HG02763 (cell line): ENCODE data around the gene MYPN.
"Not testable (repeated sequence)": the region's sequence is repeated elsewhere in the genome, so short reads cannot be mapped to it uniquely, and the experiment has no call there.

Source experiments
- ATAC-seq: cut with Tn5 transposase; IDR thresholded peaks from one replicate; pipeline ENCODE4 v1.9.1; 2021; ENCODE audit warnings: mild to moderate bottlenecking, moderate library complexity; ENCODE audit not compliant: unreplicated experiment

Gene MYPN

GRCh38 chr10:68135362-68135761 lies 26.1 kb downstream of the MYPN start:
- no peak for ATAC-seq

DNA sequence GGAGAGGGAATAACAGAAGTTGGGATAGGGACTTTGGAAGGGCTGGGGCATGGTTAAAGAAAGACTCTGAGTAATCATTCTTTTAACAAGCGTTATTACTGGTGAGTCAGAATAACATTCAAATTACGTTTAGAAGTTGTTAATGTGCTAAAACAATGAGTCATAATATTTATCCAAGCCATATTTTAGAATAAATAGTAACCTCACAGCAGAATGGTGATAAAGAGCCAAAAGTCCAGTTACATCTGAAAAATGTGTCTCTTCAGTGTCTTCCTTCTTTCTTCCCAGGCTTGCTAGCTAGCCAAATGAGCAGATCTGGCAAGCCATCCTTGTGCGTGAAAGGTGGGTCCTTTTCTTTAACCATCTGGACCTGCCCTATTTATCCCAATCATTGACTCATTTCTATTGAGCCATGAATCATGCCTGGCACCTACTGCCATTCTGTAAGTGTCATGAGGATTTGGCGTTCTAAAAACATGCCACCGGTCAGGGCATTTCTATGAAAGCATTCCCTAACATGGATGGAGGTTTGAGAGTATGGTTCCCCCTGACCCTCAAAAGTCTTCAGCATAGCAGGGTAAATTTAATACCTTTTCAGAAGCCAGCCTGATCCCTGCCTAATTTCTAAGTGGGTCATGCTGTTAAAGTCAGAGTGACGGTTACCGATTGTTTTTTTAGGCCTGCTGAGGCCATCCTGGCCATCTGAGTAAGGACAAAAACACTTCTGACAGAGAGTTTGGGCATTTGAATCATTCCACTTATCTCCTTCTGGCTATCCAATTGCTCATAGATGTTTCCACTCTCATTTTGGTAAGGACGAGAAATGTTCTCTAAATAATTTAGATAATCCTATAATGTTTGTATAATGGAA lies 26.9 kb downstream of the MYPN start:
- ATAC-seq = no peak

- no peak for ATAC-seq
Observed at GRCh38 chr10:68137171-68137570, 27.9 kb downstream of the MYPN start.

DNA sequence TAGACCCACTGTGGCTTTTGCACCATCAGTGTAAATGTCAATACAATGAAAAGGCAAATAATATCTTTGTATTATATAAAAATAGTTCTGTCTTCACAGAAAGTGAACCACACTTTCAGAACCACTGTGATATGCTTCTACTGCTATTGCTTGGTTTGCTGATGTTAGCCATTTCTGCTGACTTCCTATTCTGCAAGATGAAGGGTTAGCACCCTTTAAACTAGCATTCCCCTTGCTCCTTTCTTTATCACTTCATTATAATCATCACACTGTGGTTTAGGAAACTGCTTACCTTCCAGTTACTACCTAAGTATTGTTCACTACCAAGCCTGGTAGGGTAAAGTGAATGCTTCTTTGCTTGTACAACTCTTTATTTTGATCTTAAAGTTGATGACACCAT lies 29.2 kb downstream of the MYPN start:
- ATAC-seq = no peak

DNA sequence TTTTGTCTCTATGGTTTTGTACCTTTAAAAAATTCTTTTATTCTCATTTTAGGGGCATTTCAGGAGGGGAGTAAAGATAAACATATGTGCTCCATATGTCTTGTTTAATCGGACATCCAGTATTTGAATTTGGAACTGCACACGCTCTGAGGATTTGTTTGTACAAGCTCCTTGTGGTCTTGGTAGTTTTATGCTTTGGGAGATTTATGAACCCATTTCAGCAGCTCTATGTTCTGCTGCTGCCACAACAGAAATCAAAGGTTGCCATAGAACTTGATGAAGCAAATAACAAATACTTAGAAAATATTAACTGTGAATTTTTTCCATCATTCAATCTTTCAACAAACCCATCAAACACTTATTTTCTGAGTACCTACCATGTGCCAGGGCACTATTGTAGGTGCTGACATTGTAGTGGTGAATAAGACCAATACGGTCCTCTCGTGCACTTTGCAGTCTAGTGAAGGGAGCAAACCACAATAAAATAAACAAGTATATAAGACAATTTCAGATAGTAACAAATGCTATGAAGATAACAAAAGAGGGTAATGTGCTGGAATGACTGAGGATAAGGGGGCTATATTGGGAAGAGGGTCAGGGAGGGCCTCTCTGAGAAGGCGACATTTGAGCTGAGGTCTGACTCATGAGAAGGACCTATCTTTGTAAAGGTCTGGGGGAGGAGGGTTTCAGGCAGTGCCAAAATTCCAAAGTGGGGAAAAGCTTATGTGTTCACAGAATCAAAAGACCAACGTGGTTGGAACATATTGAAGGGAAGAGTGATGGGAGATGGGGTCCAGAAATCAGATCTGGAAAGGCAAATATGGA lies 30.4 kb downstream of the MYPN start:
- ATAC-seq = no peak

GRCh38 chr10:68142761-68143160 lies 33.5 kb downstream of the MYPN start:
- ATAC-seq = no peak

- no peak for ATAC-seq
Observed at GRCh38 chr10:68144709-68145108, 35.4 kb downstream of the MYPN start.

DNA sequence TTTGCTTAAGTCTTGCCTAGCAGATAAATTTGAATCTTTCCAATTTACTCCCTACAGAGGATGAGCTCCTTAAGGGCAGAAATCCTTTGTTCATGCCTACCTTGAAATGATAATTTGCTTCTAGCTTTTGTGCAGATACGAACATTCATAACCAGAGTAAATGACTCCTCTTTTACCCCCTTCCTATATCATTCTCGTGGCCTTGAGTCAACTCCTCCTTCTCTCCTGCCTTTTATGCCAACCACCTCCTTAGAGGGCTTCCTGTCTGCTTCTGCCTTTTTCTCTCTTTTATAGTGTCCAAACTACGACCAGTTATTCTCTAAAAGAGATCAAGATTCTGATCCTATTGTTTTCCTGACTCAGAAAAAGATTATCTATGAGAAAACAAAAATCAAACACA lies 36.4 kb downstream of the MYPN start:
- ATAC-seq = no peak

- ATAC-seq = no peak
Observed at GRCh38 chr10:68146133-68146532, 36.8 kb downstream of the MYPN start.

DNA sequence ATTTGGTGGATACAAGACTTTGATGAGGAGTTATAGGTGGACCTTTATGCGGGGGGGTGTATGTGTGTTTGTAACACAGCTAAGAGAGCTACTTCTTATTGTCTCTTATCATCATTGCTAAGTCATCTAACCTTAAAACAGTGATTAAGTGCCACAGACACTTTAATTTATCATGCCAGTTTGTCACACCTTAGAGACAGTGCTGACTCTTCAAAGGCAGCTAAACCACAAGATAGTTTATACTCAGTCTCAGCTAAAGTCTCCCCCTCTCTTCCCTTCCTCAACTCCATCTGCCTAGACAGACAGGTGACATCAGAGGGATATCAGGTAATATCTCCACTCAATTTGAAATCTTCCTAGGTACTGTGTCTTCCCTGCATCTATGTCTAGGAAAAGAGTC lies 42.2 kb downstream of the MYPN start:
- no peak for ATAC-seq

GRCh38 chr10:68153473-68154210 lies 44.4 kb downstream of the MYPN start:
- no peak for ATAC-seq

- ATAC-seq = no peak
Observed at GRCh38 chr10:68154211-68154497, 44.9 kb downstream of the MYPN start.

- no peak for ATAC-seq
Observed at GRCh38 chr10:68155615-68156210, 46.4 kb downstream of the MYPN start.

DNA sequence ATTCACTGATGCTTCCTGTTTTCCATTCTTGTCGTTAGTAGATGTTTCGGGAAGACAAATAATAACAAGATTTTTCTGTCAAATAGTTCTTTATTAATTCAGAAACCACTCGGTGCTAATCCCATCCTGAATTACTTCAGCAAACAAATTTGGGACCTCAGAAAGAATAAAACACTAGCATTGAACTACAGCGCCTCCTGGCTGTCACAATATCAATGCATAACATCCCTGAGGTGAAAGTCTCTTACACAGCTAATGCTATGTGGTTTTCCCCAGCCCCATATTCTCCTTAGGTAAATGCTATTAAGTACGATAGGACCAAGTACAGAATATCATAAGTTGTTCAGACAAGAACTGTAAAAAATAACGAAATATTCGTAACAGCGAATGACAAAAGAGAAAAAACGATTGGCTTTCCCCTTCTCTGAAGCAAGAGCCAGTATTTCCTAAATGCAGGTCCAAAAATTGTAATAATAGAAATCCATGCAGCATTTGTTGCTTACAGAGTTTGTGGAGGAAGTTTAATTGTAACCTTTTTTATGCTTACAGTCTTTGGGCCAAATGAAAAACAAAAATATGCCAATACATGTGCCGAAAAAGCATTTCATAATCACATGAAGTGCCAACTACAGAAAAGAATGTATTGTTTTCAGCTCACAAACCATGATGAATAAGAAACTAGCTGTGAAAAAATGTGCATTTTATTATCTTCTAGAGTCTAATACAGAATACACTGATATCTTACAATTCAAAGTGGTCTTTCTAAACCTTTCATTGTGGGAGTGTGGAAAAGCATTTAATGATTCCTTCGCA lies 47.3 kb downstream of the MYPN start:
- ATAC-seq = no peak

DNA sequence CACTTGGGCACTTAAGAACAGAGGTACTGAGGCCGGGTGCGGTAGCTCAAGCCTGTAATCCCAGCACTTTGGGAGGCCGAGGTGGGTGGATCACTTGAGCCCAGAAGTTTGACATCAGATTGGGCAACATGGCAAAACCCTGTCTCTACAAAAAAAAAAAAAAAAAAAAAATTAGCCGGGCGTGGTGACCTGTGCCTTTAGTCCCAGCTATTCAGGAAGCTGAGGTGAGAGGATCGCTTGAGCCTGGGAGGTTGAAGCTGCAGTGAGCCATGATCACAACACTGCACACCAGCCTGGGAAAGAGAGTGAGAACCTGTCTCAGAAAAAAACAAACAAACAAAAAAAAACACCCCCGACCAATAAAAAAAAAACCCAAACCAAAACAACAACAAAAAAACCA lies 48.2 kb downstream of the MYPN start:
- ATAC-seq = not testable (repeated sequence)

GRCh38 chr10:68158031-68158430 lies 48.7 kb downstream of the MYPN start:
- no peak for ATAC-seq

- ATAC-seq = peak; percentile 95
Observed at GRCh38 chr10:68163735-68164134, 54.4 kb downstream of the MYPN start.

- ATAC-seq = no peak
Observed at GRCh38 chr10:68165643-68166042, 56.4 kb downstream of the MYPN start.

- ATAC-seq = no peak
Observed at GRCh38 chr10:68166871-68167585, 57.7 kb downstream of the MYPN start.
